ENCODE data around the gene ADGRE3.

DNA sequence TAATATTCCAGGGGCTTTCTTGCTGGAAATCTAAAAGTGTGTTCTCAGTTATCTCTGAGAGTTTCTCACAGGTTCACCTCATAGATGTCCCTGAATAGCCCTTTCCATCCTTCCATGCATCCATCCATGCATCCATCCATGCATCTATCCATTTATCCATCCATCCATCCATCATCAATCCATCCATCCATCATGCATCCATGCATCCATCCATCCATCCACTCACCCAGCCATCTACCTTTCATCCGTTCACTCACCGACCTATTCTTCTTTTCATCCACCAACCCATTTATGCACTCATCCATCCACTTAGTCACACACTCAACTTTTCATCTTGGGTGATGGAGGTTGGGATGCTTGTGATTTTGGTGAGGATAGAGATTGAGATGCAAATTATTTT is 7.4 kb upstream of the ADGRE3 start:
- TF ChIP-seq, protein P1, sequence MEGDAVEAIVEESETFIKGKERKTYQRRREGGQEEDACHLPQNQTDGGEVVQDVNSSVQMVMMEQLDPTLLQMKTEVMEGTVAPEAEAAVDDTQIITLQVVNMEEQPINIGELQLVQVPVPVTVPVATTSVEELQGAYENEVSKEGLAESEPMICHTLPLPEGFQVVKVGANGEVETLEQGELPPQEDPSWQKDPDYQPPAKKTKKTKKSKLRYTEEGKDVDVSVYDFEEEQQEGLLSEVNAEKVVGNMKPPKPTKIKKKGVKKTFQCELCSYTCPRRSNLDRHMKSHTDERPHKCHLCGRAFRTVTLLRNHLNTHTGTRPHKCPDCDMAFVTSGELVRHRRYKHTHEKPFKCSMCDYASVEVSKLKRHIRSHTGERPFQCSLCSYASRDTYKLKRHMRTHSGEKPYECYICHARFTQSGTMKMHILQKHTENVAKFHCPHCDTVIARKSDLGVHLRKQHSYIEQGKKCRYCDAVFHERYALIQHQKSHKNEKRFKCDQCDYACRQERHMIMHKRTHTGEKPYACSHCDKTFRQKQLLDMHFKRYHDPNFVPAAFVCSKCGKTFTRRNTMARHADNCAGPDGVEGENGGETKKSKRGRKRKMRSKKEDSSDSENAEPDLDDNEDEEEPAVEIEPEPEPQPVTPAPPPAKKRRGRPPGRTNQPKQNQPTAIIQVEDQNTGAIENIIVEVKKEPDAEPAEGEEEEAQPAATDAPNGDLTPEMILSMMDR (IDR thresholded peaks at IDR 0.05), result no peak
- TF ChIP-seq EZH2phosphoT487 (IDR thresholded peaks at IDR 0.05) (no peak), EZH2 (IDR thresholded peaks at IDR 0.05) (no peak)
